ENCODE data around the gene IQCN.

The IQCN gene

DNA sequence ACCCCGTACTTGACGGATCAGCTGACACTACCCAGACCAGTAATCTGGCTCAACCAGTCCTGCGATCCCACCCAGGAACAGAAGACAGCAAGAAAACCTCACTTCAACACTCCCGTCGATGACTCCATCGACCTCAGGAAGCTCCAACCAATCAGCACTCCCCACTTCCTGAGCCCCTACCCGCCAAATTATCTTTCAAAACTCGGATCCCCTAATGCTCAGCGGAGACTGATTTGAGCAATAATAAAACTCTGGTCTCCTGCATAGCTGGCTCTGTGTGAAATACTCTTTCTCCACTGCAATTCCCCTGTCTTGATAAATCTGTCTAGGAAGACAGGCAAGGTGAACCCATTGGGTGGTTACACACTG, 47.5 kb upstream of the IQCN start:
- Histone ChIP-seq H3K18ac (ENCODE audit: low read depth in 1 of 2, low read length in 2 of 2) (peak overlapping the region; percentile 42 to 45), H3K27me3 (ENCODE audit: control insufficient read depth in 1 of 2, insufficient read depth in 1 of 2, low read length in 2 of 2) (no peaks in the 10 kb centered on the region), H4K8ac (ENCODE audit: low read length) (peak overlapping the region; percentile 73), H2BK12ac (ENCODE audit: low read length in 2 of 2) (peak overlapping the region in 1 of 2 experiments; percentile 47), H3K23ac (ENCODE audit: low read length in 2 of 2) (no peak overlapping the region), H2BK120ac (ENCODE audit: low read depth, low read length) (no peak overlapping the region), H3K4me1 (ENCODE audit: control insufficient read depth, insufficient read depth, low read depth, low read length) (peaks cover 13% of the 10 kb centered on the region), H3K4ac (ENCODE audit: low read depth in 1 of 2, low read length in 2 of 2) (peak overlapping the region; percentile 58 to 91), H3K9ac (ENCODE audit: low read length) (peak overlapping the region; percentile 96), H3K4me2 (ENCODE audit: low read length, poor library complexity, severe bottlenecking) (peak overlapping the region; percentile 94), H2AFZ (ENCODE audit: low read depth, low read length) (no peak overlapping the region), H3K4me3 (ENCODE audit: insufficient read depth in 1 of 2, low read depth in 1 of 2, low read length in 2 of 2) (peak overlapping the region in 1 of 2 experiments; percentile 80), H3K14ac (ENCODE audit: low read length in 2 of 2) (no peak overlapping the region), H3K27ac (ENCODE audit: low read length, poor library complexity, severe bottlenecking) (peak overlapping the region; percentile 87), H2BK5ac (ENCODE audit: low read depth, low read length, poor library complexity, severe bottlenecking) (no peak overlapping the region), H3K36me3 (ENCODE audit: control insufficient read depth in 1 of 2, insufficient read depth in 2 of 2, low read depth in 1 of 2, low read length in 2 of 2) (peaks cover 9 to 13% of the 10 kb centered on the region in 2 experiments), H2AK5ac (ENCODE audit: low read length, severe bottlenecking) (peak overlapping the region; percentile 94), H3K9me3 (ENCODE audit: control insufficient read depth, low read length) (no peaks in the 10 kb centered on the region), H4K91ac (ENCODE audit: low read length) (peak overlapping the region; percentile 45), H2BK15ac (ENCODE audit: low read depth, poor library complexity, severe bottlenecking) (no peak overlapping the region), H3K79me1 (replicated peaks; ENCODE audit: low read length, poor library complexity, severe bottlenecking) (peaks cover 14% of the 10 kb centered on the region)
- WGBS = 29% methylated on average over 9 of the region's 9 CpGs
- peak; percentile 47 for DNase-seq

DNA sequence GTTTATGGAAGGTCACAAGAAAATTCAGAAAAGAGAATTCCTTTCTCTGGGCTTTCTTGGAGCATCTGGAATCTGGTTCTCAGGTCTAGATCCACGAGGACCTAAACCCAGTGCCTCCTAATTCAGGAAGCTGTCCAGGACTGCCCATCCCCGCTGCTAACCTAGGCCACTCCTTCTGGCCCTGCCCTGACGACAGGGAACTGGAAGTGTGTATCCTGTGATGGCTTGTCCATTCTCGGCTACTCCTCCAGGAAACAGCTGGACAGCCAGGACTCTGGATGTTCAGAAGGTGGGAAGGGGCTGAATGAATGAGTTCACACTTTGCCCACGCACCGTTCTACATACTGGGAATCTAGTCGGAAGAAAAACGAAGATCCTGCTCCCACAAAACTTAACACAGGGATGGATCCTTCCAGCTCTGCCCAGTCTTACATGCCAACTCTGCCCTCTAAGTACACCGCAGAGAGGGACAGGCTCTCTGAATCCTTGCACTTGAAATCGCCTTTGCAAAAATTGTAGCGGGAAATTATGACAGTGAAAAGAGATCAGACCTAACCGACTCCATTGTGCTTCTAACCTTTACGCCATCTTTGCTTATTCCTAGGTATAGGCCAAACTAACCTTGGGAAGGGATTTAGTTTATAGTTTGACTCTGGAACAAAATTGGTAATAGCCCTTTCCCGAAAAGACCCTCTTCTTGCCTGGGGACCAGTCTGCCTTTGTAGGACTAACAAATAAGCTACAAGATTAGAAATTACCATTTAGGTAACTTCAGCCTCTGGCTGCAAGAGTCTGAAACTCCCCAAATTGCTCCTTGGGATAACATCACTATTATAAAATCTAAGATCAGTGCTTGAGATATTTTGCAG, 46.8 kb upstream of the IQCN start:
- Histone ChIP-seq H2AFZ (ENCODE audit: low read depth, low read length) (no peak overlapping the region), H3K9me3 (ENCODE audit: control insufficient read depth, low read length) (no peaks in the 10 kb centered on the region), H3K27me3 (ENCODE audit: control insufficient read depth in 1 of 2, insufficient read depth in 1 of 2, low read length in 2 of 2) (no peaks in the 10 kb centered on the region), H4K91ac (ENCODE audit: low read length) (peak overlapping the region; percentile 62), H2AK5ac (ENCODE audit: low read length, severe bottlenecking) (peak overlapping the region; percentile 93), H3K18ac (ENCODE audit: low read depth in 1 of 2, low read length in 2 of 2) (no peak overlapping the region), H3K9ac (ENCODE audit: low read length) (peak overlapping the region; percentile 96), H3K27ac (ENCODE audit: low read length, poor library complexity, severe bottlenecking) (no peak overlapping the region), H3K4me1 (ENCODE audit: control insufficient read depth, insufficient read depth, low read depth, low read length) (peaks cover 13% of the 10 kb centered on the region), H2BK12ac (ENCODE audit: low read length in 2 of 2) (peak overlapping the region; percentile 65 to 72), H3K14ac (ENCODE audit: low read length in 2 of 2) (no peak overlapping the region), H2BK120ac (ENCODE audit: low read depth, low read length) (peak overlapping the region; percentile 27), H2BK15ac (ENCODE audit: low read depth, poor library complexity, severe bottlenecking) (peak overlapping the region; percentile 12), H4K8ac (ENCODE audit: low read length) (peak overlapping the region; percentile 68), H3K4me3 (ENCODE audit: insufficient read depth in 1 of 2, low read depth in 1 of 2, low read length in 2 of 2) (peak overlapping the region in 1 of 2 experiments; percentile 80), H3K4ac (ENCODE audit: low read depth in 1 of 2, low read length in 2 of 2) (peak overlapping the region in 1 of 2 experiments; percentile 24), H2BK5ac (ENCODE audit: low read depth, low read length, poor library complexity, severe bottlenecking) (no peak overlapping the region), H3K36me3 (ENCODE audit: control insufficient read depth in 1 of 2, insufficient read depth in 2 of 2, low read depth in 1 of 2, low read length in 2 of 2) (peaks cover 9 to 13% of the 10 kb centered on the region in 2 experiments), H3K23ac (ENCODE audit: low read length in 2 of 2) (no peak overlapping the region), H3K79me1 (replicated peaks; ENCODE audit: low read length, poor library complexity, severe bottlenecking) (peaks cover 16% of the 10 kb centered on the region), H3K4me2 (ENCODE audit: low read length, poor library complexity, severe bottlenecking) (peak overlapping the region; percentile 94)
- WGBS = 76% methylated on average over 14 of the region's 14 CpGs
- no peak for DNase-seq

DNA sequence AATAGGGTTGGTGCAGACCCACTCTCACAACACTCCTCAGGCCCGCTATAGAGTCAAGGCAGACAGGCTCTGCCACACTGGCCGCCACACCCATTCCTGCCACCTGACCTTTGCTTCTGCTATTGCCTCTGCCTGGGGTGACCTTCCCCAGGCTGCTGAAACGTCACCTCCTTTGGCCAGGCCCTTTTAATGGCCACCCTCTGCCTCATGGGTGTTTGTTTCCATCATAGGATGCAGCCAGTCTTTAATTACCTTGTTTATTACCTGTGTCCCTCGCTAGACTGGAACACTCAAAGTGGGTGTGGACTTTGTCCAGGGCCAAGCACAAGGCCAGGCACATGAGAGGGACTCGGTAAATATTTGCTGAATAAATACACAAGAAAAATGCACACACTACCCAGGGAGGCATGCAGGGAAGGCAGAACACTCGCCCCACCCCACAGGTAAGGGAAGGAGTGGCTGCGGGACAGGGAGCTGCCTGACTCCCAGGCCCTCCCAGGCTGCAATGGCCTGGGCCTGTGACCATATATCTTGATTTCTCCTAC, 45.4 kb upstream of the IQCN start:
- no peak for DNase-seq
- peaks cover 17% of the 10 kb centered on the region for H3K4me1 ChIP-seq (ENCODE audit: control insufficient read depth, insufficient read depth, low read depth, low read length)
- 98% methylated on average over 5 of the region's 7 CpGs for WGBS

More for the DNA sequence above, 45.4 kb upstream of the IQCN start:
- Histone ChIP-seq H3K9ac (ENCODE audit: low read length) (no peak overlapping the region), H3K4me3 (ENCODE audit: insufficient read depth in 1 of 2, low read depth in 1 of 2, low read length in 2 of 2) (no peak overlapping the region), H2BK12ac (ENCODE audit: low read length in 2 of 2) (no peak overlapping the region), H3K27me3 (ENCODE audit: control insufficient read depth in 1 of 2, insufficient read depth in 1 of 2, low read length in 2 of 2) (no peaks in the 10 kb centered on the region), H3K36me3 (ENCODE audit: control insufficient read depth in 1 of 2, insufficient read depth in 2 of 2, low read depth in 1 of 2, low read length in 2 of 2) (peaks cover 10 to 20% of the 10 kb centered on the region in 2 experiments), H3K9me3 (ENCODE audit: control insufficient read depth, low read length) (no peaks in the 10 kb centered on the region), H3K4me2 (ENCODE audit: low read length, poor library complexity, severe bottlenecking) (no peak overlapping the region), H2BK5ac (ENCODE audit: low read depth, low read length, poor library complexity, severe bottlenecking) (no peak overlapping the region), H3K18ac (ENCODE audit: low read depth in 1 of 2, low read length in 2 of 2) (no peak overlapping the region), H3K27ac (ENCODE audit: low read length, poor library complexity, severe bottlenecking) (no peak overlapping the region), H3K79me1 (replicated peaks; ENCODE audit: low read length, poor library complexity, severe bottlenecking) (peaks cover 21% of the 10 kb centered on the region), H4K8ac (ENCODE audit: low read length) (peak overlapping the region; percentile 27), H3K14ac (ENCODE audit: low read length in 2 of 2) (no peak overlapping the region), H2AFZ (ENCODE audit: low read depth, low read length) (no peak overlapping the region), H2AK5ac (ENCODE audit: low read length, severe bottlenecking) (no peak overlapping the region), H3K23ac (ENCODE audit: low read length in 2 of 2) (no peak overlapping the region), H2BK15ac (ENCODE audit: low read depth, poor library complexity, severe bottlenecking) (no peak overlapping the region), H4K91ac (ENCODE audit: low read length) (no peak overlapping the region), H3K4ac (ENCODE audit: low read depth in 1 of 2, low read length in 2 of 2) (no peak overlapping the region), H2BK120ac (ENCODE audit: low read depth, low read length) (no peak overlapping the region)

Measured in mesenchymal stem cell (in vitro differentiated cells and primary cell).